Activated CD4-positive, alpha-beta memory T cell treated with anti-CD3 and anti-CD28 coated beads, Interleukin-2, amount 10 ng/mL, durations not matched to agents 7 days and 5 days (primary cell): Measurements from ENCODE around the gene LNX1. TPM values are rescaled to one million over a fixed set of nuclear protein-coding genes. Genes with fewer than 3 reads are reported as not detected.

ENCODE experiments used
- CTCF ChIA-PET: fragments of 350-600 bp; sonication (Branson Sonifier 250); formaldehyde crosslinking; loops from one replicate; lab custom pipeline; 2021; ENCODE audit warnings: antibody characterized with exemption, inconsistent platforms; lab: Charles Lee
- POLR2A ChIA-PET: fragments of 350-600 bp; sonication (Branson Sonifier 250); formaldehyde crosslinking; loops from one replicate; lab custom pipeline; 2021; ENCODE audit warnings: antibody characterized with exemption; lab: Charles Lee
- DNase-seq: peaks from one replicate; pipeline ENCODE4 v3.0.0-alpha.2; 2020
- H3K27ac Mint-ChIP-seq: one replicate; pipeline ENCODE4 v1.8.0; 2021; ENCODE audit warnings: mild to moderate bottlenecking, mixed read lengths
- H3K27me3 Mint-ChIP-seq: one replicate; pipeline ENCODE4 v1.8.0; 2021; ENCODE audit warnings: mixed read lengths
- H3K36me3 Mint-ChIP-seq: one replicate; pipeline ENCODE4 v1.8.0; 2021; ENCODE audit warnings: low read depth, mixed read lengths
- H3K4me1 Mint-ChIP-seq: one replicate; pipeline ENCODE4 v1.8.0; 2021; ENCODE audit warnings: mixed read lengths
- H3K4me3 Mint-ChIP-seq: one replicate; pipeline ENCODE4 v1.8.0; 2021; ENCODE audit warnings: mild to moderate bottlenecking, mixed read lengths
- H3K9me3 Mint-ChIP-seq: one replicate; pipeline ENCODE4 v1.8.0; 2021; ENCODE audit warnings: mixed read lengths
- total RNA-seq, 2 experiments: library from RNA; stranded (reverse); gene quantifications; one replicate each; pipeline ENCODE4 v1.2.3, GENCODE V29; 2021

The LNX1 gene
- not detected for total RNA-seq

DNA sequence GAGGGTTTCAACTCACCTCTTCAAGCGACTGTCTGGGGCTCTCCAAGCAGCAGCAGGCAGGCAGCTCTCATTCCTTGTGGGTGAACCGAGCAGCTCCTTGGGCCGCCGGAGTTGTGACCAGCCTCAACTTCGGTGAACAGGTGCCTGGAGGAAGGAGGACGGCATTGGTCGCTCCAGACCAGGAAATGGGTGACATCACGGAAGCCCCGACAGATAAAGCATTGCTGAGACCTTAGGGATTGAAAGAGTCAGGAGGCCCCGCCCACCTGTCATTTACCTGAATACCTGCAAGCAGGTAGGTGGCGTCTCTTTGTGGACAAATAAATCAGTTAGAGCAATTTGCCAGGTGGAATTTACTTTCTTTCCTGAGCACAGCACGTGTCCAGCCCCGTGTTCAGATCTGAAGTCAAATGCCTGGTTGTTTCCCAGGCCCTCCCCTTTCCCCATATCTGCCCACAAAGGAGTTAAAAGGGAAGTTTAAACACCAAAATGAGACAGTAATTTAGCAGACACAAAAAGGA lies at the start of gene LNX1:
TSS of gene LNX1 (minus strand) at position 115 of the 521 bp plus-strand sequence. CDS start 17,484 bp downstream, outside the sequence.
- CTCF ChIA-PET: no interaction called here
- Mint-ChIP-seq H3K27ac (no peak within 1 kb of the TSS), H3K4me1 (peaks cover 1% of the 10 kb centered on the region), H3K27me3 (peaks cover 29% of the 10 kb centered on the region), H3K4me3 (no peak within 1 kb of the TSS), H3K9me3 (no peaks in the 10 kb centered on the region), H3K36me3 (no peaks in the 10 kb centered on the region)
- no peak for DNase-seq
- POLR2A ChIA-PET: no interaction called here

DNA sequence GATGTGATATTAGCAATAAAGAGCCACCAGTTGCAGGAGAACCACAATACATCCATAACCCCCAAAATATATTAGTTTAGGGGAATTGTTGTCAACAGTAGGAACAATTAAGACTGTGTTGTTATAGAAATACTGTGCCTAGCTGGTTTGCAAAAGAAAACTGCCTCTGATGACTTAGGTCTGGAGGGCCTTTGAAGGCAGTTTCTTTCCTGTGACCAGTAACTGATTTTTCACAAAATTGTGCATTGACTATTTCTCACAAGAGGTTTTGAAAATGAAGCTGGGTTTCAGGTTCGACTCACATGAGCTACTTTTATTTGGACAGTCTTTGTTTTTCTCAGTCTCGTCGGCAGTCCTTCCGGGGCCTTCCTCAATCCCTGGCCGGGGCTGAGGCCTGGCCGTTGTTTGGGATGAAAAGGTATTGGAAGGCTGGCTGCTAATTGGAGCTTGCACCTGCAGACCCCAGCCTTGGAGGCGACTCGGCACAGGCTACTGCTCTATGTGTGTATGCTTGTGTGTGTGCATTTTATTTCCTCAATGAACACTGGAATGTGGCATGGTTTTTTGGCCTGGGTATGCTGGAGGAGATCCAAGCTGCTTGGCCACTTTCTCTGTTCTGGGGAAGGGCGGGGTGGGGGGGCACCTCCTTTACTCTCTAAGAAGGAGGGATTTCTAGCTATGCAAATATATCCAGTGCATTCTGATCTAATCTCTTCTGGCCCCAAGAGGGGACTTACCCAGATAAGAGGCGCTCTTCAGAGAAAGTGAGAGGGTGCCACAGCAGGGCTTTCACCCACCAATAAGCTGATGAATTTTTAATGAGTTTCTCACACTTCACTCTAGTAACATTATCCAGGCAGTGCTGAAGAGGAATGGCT lies 49.5 kb upstream of the LNX1 start:
- no peaks in the 10 kb centered on the region for H3K4me1 Mint-ChIP-seq
- H3K27ac Mint-ChIP-seq: no peak overlapping the region
- ChIA-PET CTCF (no interaction called here), POLR2A (no interaction called here)
- no peak for DNase-seq
- H3K27me3 Mint-ChIP-seq: peaks cover 8% of the 10 kb centered on the region
- H3K36me3 Mint-ChIP-seq: no peaks in the 10 kb centered on the region
- no peak overlapping the region for H3K4me3 Mint-ChIP-seq
- H3K9me3 Mint-ChIP-seq: no peaks in the 10 kb centered on the region

DNA sequence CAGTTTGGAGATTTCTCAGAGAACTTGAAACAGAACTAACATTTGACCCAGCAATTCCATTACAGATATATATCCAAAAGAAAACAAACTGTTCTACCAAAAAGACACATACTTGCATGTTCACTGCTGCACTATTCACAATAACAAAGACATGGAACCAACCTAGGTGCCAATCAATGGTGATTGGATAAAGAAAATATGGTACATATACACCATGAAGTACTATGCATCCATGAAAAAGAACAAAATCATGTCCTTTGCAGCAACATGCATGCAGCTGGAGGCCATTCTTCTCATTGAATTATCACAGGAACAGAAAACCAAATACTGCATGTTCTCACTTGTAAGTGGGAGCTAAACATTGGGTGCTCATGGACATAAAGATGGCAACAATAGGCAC lies 47.6 kb upstream of the LNX1 start:
- no peak overlapping the region for H3K4me3 Mint-ChIP-seq
- no peak for DNase-seq
- no peak overlapping the region for H3K27ac Mint-ChIP-seq
- no peaks in the 10 kb centered on the region for H3K36me3 Mint-ChIP-seq
- POLR2A ChIA-PET: no interaction called here
- H3K27me3 Mint-ChIP-seq: peaks cover 8% of the 10 kb centered on the region
- CTCF ChIA-PET: no interaction called here
- H3K4me1 Mint-ChIP-seq: no peaks in the 10 kb centered on the region
- H3K9me3 Mint-ChIP-seq: no peaks in the 10 kb centered on the region

DNA sequence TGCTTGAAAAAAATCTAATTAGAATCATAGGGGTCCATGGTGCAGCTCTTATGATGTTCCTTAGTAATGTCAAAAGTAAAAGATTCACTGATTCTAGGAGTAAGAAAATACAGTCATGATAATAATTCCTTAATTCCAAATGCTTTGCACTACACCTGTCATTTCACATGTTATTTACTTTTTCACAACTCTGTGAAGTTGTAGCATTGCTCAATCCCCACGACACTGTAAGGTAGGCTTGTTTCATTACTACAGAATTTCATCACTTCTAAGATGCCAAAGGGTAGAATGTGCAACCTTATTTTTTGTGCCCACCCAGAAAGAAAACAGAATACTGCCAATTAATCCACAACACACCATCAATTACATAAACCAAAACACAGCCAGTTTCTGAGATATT lies 46.1 kb upstream of the LNX1 start:
- Mint-ChIP-seq H3K4me3 (no peak overlapping the region), H3K27ac (no peak overlapping the region), H3K9me3 (no peaks in the 10 kb centered on the region), H3K36me3 (no peaks in the 10 kb centered on the region), H3K4me1 (no peaks in the 10 kb centered on the region), H3K27me3 (peaks cover 8% of the 10 kb centered on the region)
- POLR2A ChIA-PET: no interaction called here
- CTCF ChIA-PET: no interaction called here
- no peak for DNase-seq

DNA sequence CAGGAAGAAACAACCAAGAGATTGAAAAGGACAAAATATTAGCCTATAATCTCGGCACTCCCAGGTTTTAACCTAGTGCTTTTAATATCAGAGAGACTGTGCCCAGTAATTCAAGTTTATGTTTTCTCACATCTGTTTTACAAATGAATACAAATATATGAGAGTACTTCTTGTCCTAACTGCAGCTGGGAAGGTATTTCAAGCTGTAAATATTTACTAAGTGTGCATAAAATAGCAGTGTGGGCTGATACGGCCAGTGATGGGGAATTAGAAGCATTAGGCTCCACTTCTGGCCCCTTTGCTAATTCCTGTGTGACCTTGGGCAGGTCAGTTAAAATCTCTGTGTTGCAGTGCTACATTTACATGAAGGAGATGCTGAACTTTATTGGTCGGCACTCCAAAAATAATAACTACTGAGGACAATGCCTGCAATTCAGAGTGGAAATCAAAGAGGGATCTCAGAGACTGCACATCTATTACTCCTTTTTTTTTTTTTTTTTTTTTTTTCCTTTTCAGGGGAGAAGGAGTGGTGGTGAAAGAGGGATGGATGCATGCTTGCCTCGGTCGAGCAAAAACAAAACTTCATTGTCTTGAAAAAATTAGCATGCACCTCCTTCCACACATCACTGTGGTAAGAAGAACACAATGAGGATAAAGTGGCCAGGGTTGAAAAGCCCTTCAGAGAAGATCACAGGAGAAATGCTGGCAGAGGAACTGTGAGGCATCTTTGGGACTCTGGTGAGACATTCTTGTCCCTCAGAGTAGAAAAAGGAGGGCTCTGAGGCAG lies 44.6 kb upstream of the LNX1 start:
- no peaks in the 10 kb centered on the region for H3K9me3 Mint-ChIP-seq

DNA sequence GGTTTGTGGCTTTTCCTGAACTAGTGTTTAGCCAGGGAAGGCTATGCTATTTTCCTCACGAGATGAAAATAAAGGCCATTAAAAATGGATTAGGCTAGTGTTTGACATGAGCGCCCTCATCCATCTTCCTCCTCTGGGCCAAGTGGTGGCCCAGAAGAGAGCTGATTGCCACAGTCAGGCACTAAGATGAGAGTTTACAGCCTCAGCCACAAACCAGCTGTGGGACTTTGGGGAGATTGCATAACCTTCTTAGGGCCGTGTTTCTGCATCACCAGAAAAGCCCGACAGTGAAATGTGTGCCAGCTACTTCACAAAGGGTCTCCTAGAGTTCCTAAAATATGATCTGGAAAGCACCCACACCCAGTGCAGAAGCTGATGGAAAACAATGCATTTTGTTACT lies 42.3 kb upstream of the LNX1 start:
- H3K27ac Mint-ChIP-seq: no peak overlapping the region

More for the DNA sequence above, 44.6 kb upstream of the LNX1 start:
- DNase-seq: no peak
- POLR2A ChIA-PET: no interaction called here
- peaks cover 6% of the 10 kb centered on the region for H3K27me3 Mint-ChIP-seq
- CTCF ChIA-PET: no interaction called here
- no peak overlapping the region for H3K4me3 Mint-ChIP-seq
- no peak overlapping the region for H3K27ac Mint-ChIP-seq
- no peaks in the 10 kb centered on the region for H3K36me3 Mint-ChIP-seq
- no peaks in the 10 kb centered on the region for H3K4me1 Mint-ChIP-seq

DNA sequence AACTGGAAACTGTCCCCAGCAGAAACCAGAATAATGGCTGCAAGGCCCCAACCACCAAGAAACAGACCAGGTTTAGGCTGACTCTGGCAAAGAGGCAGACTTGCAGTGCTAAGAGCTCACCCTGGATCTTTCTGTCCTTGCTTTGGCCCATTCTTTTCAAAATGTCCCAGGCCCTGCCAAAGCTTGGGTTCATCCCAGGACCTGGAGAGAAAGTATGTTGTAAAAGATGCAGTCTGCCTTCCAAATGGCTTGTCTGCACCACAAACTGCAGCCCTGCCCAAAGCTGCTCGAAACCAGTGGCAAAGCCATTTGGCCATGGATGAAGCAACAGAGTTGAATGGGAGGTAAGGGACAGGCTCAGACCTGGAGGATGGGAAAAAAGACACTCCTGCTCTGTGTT lies 38.0 kb upstream of the LNX1 start:
- CTCF ChIA-PET: no interaction called here
- POLR2A ChIA-PET: no interaction called here

More for the DNA sequence above, 42.3 kb upstream of the LNX1 start:
- DNase-seq: no peak
- CTCF ChIA-PET: no interaction called here
- no peaks in the 10 kb centered on the region for H3K9me3 Mint-ChIP-seq
- peaks cover 6% of the 10 kb centered on the region for H3K27me3 Mint-ChIP-seq
- no peaks in the 10 kb centered on the region for H3K4me1 Mint-ChIP-seq
- no peaks in the 10 kb centered on the region for H3K36me3 Mint-ChIP-seq
- H3K4me3 Mint-ChIP-seq: no peak overlapping the region
- POLR2A ChIA-PET: no interaction called here

DNA sequence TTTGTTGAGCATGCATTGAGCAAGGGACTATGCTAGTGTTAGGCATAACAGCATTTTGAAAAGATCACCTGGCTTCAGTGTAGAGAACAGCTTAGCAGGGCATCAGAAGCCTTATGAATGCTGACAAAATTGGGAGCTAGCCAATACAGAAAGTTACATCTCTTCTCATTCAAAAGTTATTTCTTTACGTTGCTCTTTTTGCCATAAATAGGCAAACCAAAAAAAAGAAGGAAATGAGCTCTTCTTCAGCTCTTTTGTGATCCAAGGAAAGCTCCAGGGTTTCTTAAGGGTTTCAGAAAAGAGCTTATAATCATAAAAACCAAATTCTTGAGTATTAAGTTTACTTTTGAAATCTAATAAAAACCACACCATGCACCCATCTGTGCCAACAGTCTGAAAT lies 35.2 kb upstream of the LNX1 start:
- DNase-seq: no peak
- Mint-ChIP-seq H3K36me3 (no peaks in the 10 kb centered on the region), H3K27me3 (peaks cover 3% of the 10 kb centered on the region), H3K9me3 (no peaks in the 10 kb centered on the region), H3K4me1 (no peaks in the 10 kb centered on the region), H3K27ac (no peak overlapping the region), H3K4me3 (no peak overlapping the region)
- CTCF ChIA-PET: no interaction called here
- POLR2A ChIA-PET: no interaction called here

More for the DNA sequence above, 38.0 kb upstream of the LNX1 start:
- Mint-ChIP-seq H3K9me3 (no peaks in the 10 kb centered on the region), H3K4me1 (no peaks in the 10 kb centered on the region), H3K4me3 (no peak overlapping the region), H3K36me3 (no peaks in the 10 kb centered on the region), H3K27me3 (peaks cover 3% of the 10 kb centered on the region), H3K27ac (no peak overlapping the region)
- no peak for DNase-seq

DNA sequence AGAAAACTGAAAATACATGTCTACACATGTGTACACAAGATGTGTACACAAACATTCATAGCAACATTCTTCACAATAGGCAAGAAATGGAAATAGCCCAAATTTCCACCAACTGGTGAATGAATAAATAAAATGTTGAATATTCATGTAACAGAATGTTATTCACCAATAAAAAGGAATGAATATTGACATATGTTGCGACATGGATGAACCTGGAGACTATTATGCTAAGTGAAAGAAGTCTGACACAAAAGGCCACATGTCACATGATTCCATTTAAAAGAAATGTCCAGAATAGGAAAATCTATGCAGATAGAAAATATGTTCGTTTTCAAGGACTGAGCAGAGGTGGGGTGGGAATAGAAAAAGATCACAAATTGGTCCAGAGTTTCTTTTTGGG lies 34.6 kb upstream of the LNX1 start:
- no peak for DNase-seq
- peaks cover 2% of the 10 kb centered on the region for H3K27me3 Mint-ChIP-seq
- CTCF ChIA-PET: no interaction called here
- no peaks in the 10 kb centered on the region for H3K36me3 Mint-ChIP-seq
- no peaks in the 10 kb centered on the region for H3K4me1 Mint-ChIP-seq
- no peak overlapping the region for H3K27ac Mint-ChIP-seq
- H3K9me3 Mint-ChIP-seq: no peaks in the 10 kb centered on the region
- POLR2A ChIA-PET: no interaction called here
- H3K4me3 Mint-ChIP-seq: no peak overlapping the region

DNA sequence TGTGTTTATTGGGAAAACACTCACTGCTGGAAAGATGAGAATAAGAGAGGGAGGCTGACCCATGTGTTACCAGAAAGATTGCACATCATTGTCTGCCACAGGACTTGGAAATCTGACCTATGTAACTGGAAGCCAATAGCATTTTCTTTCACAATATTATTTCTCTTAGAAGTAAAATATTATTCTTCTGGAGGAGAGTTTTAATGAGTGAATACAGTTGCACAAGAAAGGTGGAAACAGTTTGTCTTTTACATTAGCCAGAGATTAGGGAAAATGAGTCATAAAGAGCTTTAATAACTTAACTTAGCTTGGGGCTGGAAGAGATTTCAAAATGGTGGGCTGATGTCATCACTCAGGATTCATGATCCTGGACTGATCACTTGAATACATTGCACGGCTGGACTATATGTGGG lies 31.5 kb upstream of the LNX1 start:
- CTCF ChIA-PET: no interaction called here
- Mint-ChIP-seq H3K9me3 (no peaks in the 10 kb centered on the region), H3K27ac (no peak overlapping the region), H3K36me3 (no peaks in the 10 kb centered on the region), H3K4me1 (no peaks in the 10 kb centered on the region), H3K4me3 (no peak overlapping the region), H3K27me3 (peaks cover 2% of the 10 kb centered on the region)
- POLR2A ChIA-PET: no interaction called here
- no peak for DNase-seq

DNA sequence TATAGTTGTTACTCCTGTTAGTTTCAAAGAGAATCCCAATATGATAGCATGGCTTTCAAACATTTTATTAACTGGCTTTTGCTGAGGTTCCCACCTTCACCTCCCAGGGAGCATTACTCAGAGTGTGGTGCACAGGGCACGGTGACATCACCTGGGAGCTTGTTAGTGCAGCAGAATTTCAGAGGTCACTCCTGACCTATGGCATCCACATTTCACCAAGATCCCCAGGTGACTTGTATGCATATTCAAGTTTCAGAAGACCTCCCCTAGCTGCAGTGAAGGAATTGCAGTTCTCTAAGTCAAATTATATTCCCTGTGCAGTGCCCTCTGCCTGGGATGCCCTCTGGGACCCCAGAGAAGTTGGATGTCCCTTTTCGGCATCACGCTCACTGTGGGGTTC lies 29.7 kb upstream of the LNX1 start:
- Mint-ChIP-seq H3K36me3 (no peaks in the 10 kb centered on the region), H3K27me3 (peaks cover 2% of the 10 kb centered on the region), H3K27ac (no peak overlapping the region), H3K4me3 (no peak overlapping the region), H3K9me3 (no peaks in the 10 kb centered on the region), H3K4me1 (no peaks in the 10 kb centered on the region)
- DNase-seq: no peak
- ChIA-PET CTCF (no interaction called here), POLR2A (no interaction called here)

DNA sequence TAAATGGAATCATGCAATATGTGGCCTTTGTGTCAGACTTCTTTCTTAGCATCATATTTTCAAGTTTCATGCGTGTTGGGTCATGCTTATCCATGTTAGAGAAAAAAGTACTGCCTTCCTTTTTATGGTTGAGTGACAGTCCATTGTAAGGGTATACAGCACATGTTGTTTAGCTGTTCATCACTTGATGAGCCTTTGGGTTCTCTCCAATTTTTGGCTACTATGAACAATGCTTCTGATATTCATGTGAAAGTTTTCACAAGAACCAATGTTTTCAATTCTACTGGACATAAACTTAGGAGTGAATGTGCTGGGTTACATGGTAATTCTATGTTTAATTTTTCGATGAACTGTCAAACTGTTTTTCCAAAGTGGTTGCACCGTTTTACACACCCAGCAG lies 28.1 kb upstream of the LNX1 start:
- DNase-seq: no peak
- H3K9me3 Mint-ChIP-seq: no peaks in the 10 kb centered on the region
- H3K36me3 Mint-ChIP-seq: no peaks in the 10 kb centered on the region
- H3K4me3 Mint-ChIP-seq: no peak overlapping the region
- no peaks in the 10 kb centered on the region for H3K4me1 Mint-ChIP-seq
- H3K27ac Mint-ChIP-seq: no peak overlapping the region
- H3K27me3 Mint-ChIP-seq: peaks cover 2% of the 10 kb centered on the region
- CTCF ChIA-PET: no interaction called here
- POLR2A ChIA-PET: no interaction called here

DNA sequence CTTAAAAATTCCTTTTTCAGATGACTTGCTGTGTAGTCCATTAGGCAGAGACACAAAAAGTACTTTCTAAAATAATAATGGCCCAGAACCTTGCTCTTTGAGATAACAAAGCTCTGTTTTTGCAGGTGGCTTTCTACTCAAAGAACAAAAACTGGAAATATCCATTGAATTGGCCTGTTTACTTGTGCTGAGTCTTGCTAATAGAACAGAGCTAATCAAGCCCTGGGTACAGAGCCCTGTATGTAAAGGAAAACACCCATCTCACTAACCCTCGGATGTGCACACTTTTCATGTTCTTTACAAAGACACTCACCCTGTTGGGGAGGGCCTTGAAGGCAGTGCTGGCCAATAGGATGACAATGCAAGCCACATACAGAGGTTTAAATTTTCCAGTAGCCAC lies 27.0 kb upstream of the LNX1 start:
- no peak for DNase-seq
- Mint-ChIP-seq H3K4me3 (no peak overlapping the region), H3K36me3 (no peaks in the 10 kb centered on the region), H3K4me1 (no peaks in the 10 kb centered on the region), H3K27me3 (peaks cover 2% of the 10 kb centered on the region), H3K27ac (no peak overlapping the region), H3K9me3 (no peaks in the 10 kb centered on the region)
- CTCF ChIA-PET: no interaction called here
- POLR2A ChIA-PET: no interaction called here
